Sigmoid colon (tissue), 7 donors: Measurements from ENCODE around the gene LLGL2. TPM values are rescaled to one million over a fixed set of nuclear protein-coding genes. Genes with fewer than 3 reads are reported as not detected.

Experiments used
- DNase-seq: peaks from one replicate; pipeline ENCODE4 v3.0.0-alpha.2; 2019
- H3K27ac ChIP-seq, 4 donors: fragments of 200-600 bp; sonication (generic); one replicate each; pipeline ENCODE4 v1.5.1; 2016 to 2019; ENCODE audit warnings: mild to moderate bottlenecking in 1 of 4
- H3K27me3 ChIP-seq, 3 donors: fragments of 200-600 bp; sonication (generic); one replicate each; pipeline ENCODE4 v1.5.1; 2019; ENCODE audit warnings: mild to moderate bottlenecking in 1 of 3
- H3K36me3 ChIP-seq, 4 donors: fragments of 200-600 bp; sonication (generic); one replicate each; pipeline ENCODE4 v1.5.1; 2016 to 2019
- H3K4me1 ChIP-seq, 4 donors: fragments of 200-600 bp; sonication (generic); one replicate each; pipeline ENCODE4 v1.5.1; 2017 to 2019
- H3K4me3 ChIP-seq, 4 donors: fragments of 200-600 bp; sonication (generic); one replicate each; pipeline ENCODE4 v1.5.1; 2017 to 2019; ENCODE audit warnings: mild to moderate bottlenecking in 2 of 4, moderate library complexity in 1 of 4
- H3K9me3 ChIP-seq, 4 donors: fragments of 200-600 bp in 3 of 4; sonication (generic) in 3 of 4; one replicate each; pipeline versions ENCODE4 v1.5.1 to v1.6.1; 2013 to 2019
- EP300 ChIP-seq, 4 donors: sonication (generic); formaldehyde crosslinking; IDR thresholded peaks; one replicate each; pipeline ENCODE4 v1.6.1; 2017; ENCODE audit warnings: antibody characterized with exemption in 4 of 4
- POLR2A ChIP-seq, 2 donors: fragments of 450-650 bp; IDR thresholded peaks; one replicate each; pipeline ENCODE4 v1.6.1; 2016; ENCODE audit warnings: antibody characterized with exemption in 2 of 2, mild to moderate bottlenecking in 2 of 2, moderate library complexity in 2 of 2
- POLR2AphosphoS5 ChIP-seq, 4 donors: sonication (generic); formaldehyde crosslinking; IDR thresholded peaks; one replicate each; pipeline ENCODE4 v1.6.1; 2017; ENCODE audit warnings: antibody characterized with exemption in 4 of 4
- WGBS, 2 donors: extraction: QIAGEN DNeasy Blood & Tissue Kit; methylation state at CpG; one replicate each; pipeline ENCODE4 v1.1.7; 2013; 5-methylcytosine and 5-hydroxymethylcytosine counted together
- intact Hi-C: fragments of 100-400 bp; cut with DNase I; formaldehyde crosslinking; loops from one replicate; pipeline ENCODE4 v1.15.1; 2023
- polyA plus RNA-seq, 3 donors: library from polyadenylated mRNA; stranded (reverse); fragments of 200-250 nt; gene quantifications; one replicate each; pipeline ENCODE4 v1.2.3, GENCODE V29; 2013
- total RNA-seq, 4 donors: library from RNA; depleted of rRNA; stranded (reverse); fragments of >200 nt; gene quantifications; one replicate each; pipeline ENCODE4 v1.1.0, GENCODE V29; 2016
- TF ChIP-seq, protein P1 (sequence below), 4 experiments: fragments of 450-650 bp in 3 of 4; fragments of 200-600 bp in 1 of 4; IDR thresholded peaks; one replicate each; pipeline ENCODE4 v1.5.1; 2016 to 2019; ENCODE audit warnings: antibody characterized with exemption in 4 of 4, mild to moderate bottlenecking in 3 of 4, moderate library complexity in 2 of 4
- donor health status: healthy with polysubstance abuse.
- donor health status: Bipolar disorder and iron deficiency.
- donor health status: healthy.

The LLGL2 gene
- total and polyA plus RNA-seq, 7 donors: 1.4 to 299 (median 5.0) TPM

DNA sequence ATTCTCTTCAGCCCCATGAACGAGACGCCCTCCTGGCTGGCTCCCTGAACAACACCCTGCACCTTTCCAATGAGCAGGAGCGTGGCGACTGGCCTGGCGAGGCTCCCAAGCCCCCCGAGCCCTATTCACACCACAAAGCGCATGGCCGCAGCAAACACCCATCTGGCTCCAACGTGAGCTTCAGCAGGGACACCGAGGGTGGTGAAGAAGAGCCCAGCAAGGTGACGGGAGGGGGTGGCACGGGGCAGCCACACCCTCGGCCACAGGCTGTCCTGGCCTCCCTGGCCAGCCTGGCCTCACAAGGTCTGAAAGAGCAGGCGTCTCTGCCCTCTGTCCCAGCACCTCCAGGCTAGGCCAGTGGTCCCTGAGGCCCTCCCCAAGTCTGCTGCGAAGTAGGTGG lies 33.8 kb upstream of the LLGL2 start:
- TF ChIP-seq POLR2AphosphoS5 (IDR thresholded peaks at IDR 0.05) (no peak), EP300 (IDR thresholded peaks at IDR 0.05) (no peak), POLR2A (IDR thresholded peaks at IDR 0.05) (no peak)
- TF ChIP-seq, protein P1, sequence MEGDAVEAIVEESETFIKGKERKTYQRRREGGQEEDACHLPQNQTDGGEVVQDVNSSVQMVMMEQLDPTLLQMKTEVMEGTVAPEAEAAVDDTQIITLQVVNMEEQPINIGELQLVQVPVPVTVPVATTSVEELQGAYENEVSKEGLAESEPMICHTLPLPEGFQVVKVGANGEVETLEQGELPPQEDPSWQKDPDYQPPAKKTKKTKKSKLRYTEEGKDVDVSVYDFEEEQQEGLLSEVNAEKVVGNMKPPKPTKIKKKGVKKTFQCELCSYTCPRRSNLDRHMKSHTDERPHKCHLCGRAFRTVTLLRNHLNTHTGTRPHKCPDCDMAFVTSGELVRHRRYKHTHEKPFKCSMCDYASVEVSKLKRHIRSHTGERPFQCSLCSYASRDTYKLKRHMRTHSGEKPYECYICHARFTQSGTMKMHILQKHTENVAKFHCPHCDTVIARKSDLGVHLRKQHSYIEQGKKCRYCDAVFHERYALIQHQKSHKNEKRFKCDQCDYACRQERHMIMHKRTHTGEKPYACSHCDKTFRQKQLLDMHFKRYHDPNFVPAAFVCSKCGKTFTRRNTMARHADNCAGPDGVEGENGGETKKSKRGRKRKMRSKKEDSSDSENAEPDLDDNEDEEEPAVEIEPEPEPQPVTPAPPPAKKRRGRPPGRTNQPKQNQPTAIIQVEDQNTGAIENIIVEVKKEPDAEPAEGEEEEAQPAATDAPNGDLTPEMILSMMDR (IDR thresholded peaks at IDR 0.05): no peak
- no peaks in the 10 kb centered on the region for H3K9me3 ChIP-seq
- H3K4me1 ChIP-seq: peaks cover 0 to 18% (median 13%) of the 10 kb centered on the region in 4 donors
- WGBS, 2 donors: 92 to 94% methylated on average over 15 of the region's 15 CpGs
- H3K27ac ChIP-seq: no peak overlapping the region
- no peak overlapping the region for H3K4me3 ChIP-seq
- H3K36me3 ChIP-seq: peaks cover 46 to 64% (median 51%) of the 10 kb centered on the region in 4 donors
- no peak for DNase-seq
- intact Hi-C loops: no loop called here
- no peaks in the 10 kb centered on the region for H3K27me3 ChIP-seq

DNA sequence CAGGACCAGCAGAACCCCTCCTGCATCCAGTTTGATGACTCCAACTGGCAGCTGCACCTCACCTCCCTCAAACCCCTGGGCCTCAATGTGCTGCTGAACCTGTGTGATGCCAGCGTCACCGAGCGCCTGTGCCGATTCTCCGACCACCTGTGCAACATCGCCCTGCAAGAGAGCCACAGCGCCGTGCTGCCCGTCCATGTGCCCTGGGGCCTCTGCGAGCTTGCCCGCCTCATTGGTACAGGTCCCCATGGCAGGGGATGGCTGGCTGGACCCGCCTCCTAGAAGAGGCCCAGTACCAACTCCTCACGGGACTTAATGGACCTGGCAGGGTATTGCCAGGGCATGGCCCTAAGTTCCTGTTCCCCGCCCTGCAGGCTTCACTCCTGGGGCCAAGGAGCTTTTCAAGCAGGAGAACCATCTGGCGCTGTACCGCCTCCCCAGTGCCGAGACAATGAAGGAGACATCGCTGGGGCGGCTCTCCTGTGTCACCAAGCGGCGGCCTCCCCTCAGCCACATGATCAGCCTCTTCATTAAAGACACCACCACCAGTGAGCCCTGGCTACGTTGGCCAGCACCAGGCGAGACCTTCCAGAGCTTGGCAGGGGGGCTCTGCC lies 32.8 kb upstream of the LLGL2 start:
- H3K9me3 ChIP-seq: no peaks in the 10 kb centered on the region
- no peaks in the 10 kb centered on the region for H3K27me3 ChIP-seq
- no peak overlapping the region for H3K27ac ChIP-seq
- TF ChIP-seq POLR2AphosphoS5 (IDR thresholded peaks at IDR 0.05) (no peak), EP300 (IDR thresholded peaks at IDR 0.05) (no peak), POLR2A (IDR thresholded peaks at IDR 0.05) (no peak)
- TF ChIP-seq, protein P1 (IDR thresholded peaks at IDR 0.05): no peak
- 90 to 91% methylated on average over 23 of the region's 23 CpGs for WGBS, 2 donors
- peaks cover 46 to 74% (median 56%) of the 10 kb centered on the region in 4 donors for H3K36me3 ChIP-seq
- H3K4me1 ChIP-seq: peaks cover 0 to 9% (median 5%) of the 10 kb centered on the region in 4 donors
- no peak overlapping the region for H3K4me3 ChIP-seq
- DNase-seq: no peak
- intact Hi-C loops: no loop called here

DNA sequence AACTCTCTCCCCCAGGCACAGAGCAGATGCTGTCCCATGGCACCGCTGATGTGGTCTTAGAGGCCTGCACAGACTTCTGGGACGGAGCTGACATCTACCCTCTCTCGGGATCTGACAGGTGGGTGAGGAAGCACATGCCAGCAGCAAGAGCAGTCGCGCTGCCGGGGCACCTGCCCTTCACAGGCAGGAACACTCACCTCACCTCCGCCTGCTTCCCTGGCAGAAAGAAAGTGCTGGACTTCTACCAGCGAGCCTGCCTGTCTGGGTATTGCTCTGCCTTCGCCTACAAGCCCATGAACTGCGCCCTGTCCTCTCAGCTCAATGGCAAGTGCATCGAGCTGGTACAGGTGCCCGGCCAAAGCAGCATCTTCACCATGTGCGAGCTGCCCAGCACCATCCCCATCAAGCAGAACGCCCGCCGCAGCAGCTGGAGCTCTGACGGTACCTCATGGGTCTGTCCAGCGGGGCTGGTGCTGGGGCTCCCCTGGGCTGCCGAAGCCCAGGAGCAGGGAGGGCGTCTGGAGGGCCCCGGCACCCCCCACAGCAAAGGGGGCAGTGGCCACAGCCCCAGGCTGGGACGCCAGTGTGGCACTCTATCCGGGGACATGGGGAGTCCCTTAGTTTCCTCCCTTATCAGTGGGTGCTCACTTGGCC lies 31.9 kb upstream of the LLGL2 start:
- intact Hi-C loops: no loop called here
- H3K4me3 ChIP-seq: no peak overlapping the region
- TF ChIP-seq POLR2A (IDR thresholded peaks at IDR 0.05) (no peak), POLR2AphosphoS5 (IDR thresholded peaks at IDR 0.05) (no peak), EP300 (IDR thresholded peaks at IDR 0.05) (no peak)
- TF ChIP-seq, protein P1 (IDR thresholded peaks at IDR 0.05): no peak
- H3K27ac ChIP-seq: no peak overlapping the region
- DNase-seq: no peak
- H3K4me1 ChIP-seq: peaks cover 0 to 2% (median 0%) of the 10 kb centered on the region in 4 donors
- no peaks in the 10 kb centered on the region for H3K27me3 ChIP-seq
- 97% methylated on average over 23 of the region's 23 CpGs for WGBS, 2 donors
- H3K9me3 ChIP-seq: no peaks in the 10 kb centered on the region
- peaks cover 46 to 81% (median 62%) of the 10 kb centered on the region in 4 donors for H3K36me3 ChIP-seq

DNA sequence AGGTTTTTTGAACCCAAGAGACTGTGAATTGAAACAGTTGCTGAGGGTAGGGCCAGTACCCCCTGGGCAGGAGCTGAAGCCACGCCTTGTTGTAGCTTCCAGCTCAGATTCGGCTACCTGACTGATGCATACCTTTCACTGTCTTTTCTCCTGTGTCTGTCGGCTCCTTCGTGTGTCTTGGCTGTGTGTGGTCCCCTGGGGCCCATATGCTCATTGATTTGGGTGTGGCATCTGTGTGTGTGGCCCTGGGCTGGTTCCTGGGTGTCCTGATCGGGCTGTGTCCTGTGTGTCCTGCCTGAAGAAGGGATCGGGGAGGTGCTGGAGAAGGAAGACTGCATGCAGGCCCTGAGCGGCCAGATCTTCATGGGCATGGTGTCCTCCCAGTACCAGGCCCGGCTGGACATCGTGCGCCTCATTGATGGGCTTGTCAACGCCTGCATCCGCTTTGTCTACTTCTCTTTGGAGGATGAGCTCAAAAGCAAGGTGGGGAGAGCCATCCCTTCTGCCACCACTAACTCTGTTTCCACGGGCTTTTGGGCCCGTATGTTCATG lies 31.1 kb upstream of the LLGL2 start:
- TF ChIP-seq, protein P1 (IDR thresholded peaks at IDR 0.05): no peak
- TF ChIP-seq EP300 (IDR thresholded peaks at IDR 0.05) (no peak), POLR2A (IDR thresholded peaks at IDR 0.05) (no peak), POLR2AphosphoS5 (IDR thresholded peaks at IDR 0.05) (no peak)
- Histone ChIP-seq H3K9me3 (no peaks in the 10 kb centered on the region), H3K4me3 (no peak overlapping the region), H3K4me1 (peaks cover 0 to 10% (median 3%) of the 10 kb centered on the region in 4 donors), H3K27ac (no peak overlapping the region), H3K36me3 (peaks cover 46 to 81% (median 62%) of the 10 kb centered on the region in 4 donors), H3K27me3 (no peaks in the 10 kb centered on the region)
- 95% methylated on average over 14 of the region's 14 CpGs for WGBS, 2 donors
- intact Hi-C loops: no loop called here
- no peak for DNase-seq
